Dermis blood vessel endothelial cell (primary cell): ENCODE data around the gene CNOT8. TPM values are rescaled to one million over a fixed set of nuclear protein-coding genes. Genes with fewer than 3 reads are reported as not detected.

Experiments used
- total RNA-seq: library from RNA; depleted of rRNA; stranded (reverse); fragments of >200 nt; gene quantifications from 2 replicates; pipeline ENCODE4 v1.2.3, GENCODE V29; 2014

The CNOT8 gene
- total RNA-seq, 1 donor from 2014 or later = 114 TPM

Other genes with a start within 250 kb of the CNOT8 start
- gene LARP1, start 103.2 kb upstream of the CNOT8 start, total RNA-seq = 43.7 and 82.4 TPM in 2 replicates
- gene FAXDC2, start 8.0 kb upstream of the CNOT8 start, total RNA-seq = 11.4 and 11.9 TPM in 2 replicates
- gene GEMIN5, start 79.6 kb downstream of the CNOT8 start, total RNA-seq = 19.7 and 27.5 TPM in 2 replicates
- 24.0 and 35.6 TPM in 2 replicates for gene MRPL22, start 82.4 kb downstream of the CNOT8 start, total RNA-seq
- 0.17 and 0.42 TPM in 2 replicates for gene KIF4B, start 155.1 kb downstream of the CNOT8 start, total RNA-seq